SK-N-SH (cell line): ENCODE data around the gene GPC5. TPM values are rescaled to one million over a fixed set of nuclear protein-coding genes. Genes with fewer than 3 reads are reported as not detected.

Experiments used
- CTCF ChIA-PET: fragments of 300-600, 350-600 bp; formaldehyde crosslinking; extraction: SDS; loops from one replicate; lab custom pipeline; 2021; lab: Yijun Ruan, JAX
- POLR2A ChIA-PET: fragments of 350-600 bp; sonication (Branson Sonifier 250); formaldehyde crosslinking; extraction: SDS; loops from one replicate; lab custom pipeline; 2020; ENCODE audit warnings: antibody characterized with exemption, inconsistent platforms; lab: Yijun Ruan, JAX
- DNase-seq: peaks from one replicate; pipeline ENCODE4 v3.0.0; 2012
- H2AFZ ChIP-seq: fragments of 200-600 bp; sonication (generic); 2 replicates; pipeline ENCODE4 v1.8.1; 2016; ENCODE audit warnings: antibody characterized with exemption, mild to moderate bottlenecking, low read depth
- H3F3A ChIP-seq: fragments of 200-600 bp; sonication (generic); replicated peaks from 2 replicates; pipeline ENCODE3; 2016; ENCODE audit warnings: antibody characterized with exemption, mild to moderate bottlenecking; ENCODE audit not compliant: insufficient read depth
- H3K27ac ChIP-seq, 2 experiments: fragments of 200-500 bp in 1 of 2; fragments of 200-600 bp in 1 of 2; sonication (Bioruptor generic) in 1 of 2; sonication (generic), shearing (Covaris generic) in 1 of 2; 2 replicates each; pipeline versions ENCODE4 v1.5.1 to v1.6.1; 2014 to 2016; ENCODE audit warnings: low read depth in 2 of 2, inconsistent platforms in 1 of 2, low read length in 1 of 2, mild to moderate bottlenecking in 1 of 2, mixed read lengths in 1 of 2
- H3K27me3 ChIP-seq: fragments of 200-600 bp; sonication (generic), shearing (Covaris generic); 2 replicates; pipeline ENCODE4 v1.6.1; 2016; ENCODE audit warnings: mixed run types; ENCODE audit not compliant: insufficient read depth
- H3K36me3 ChIP-seq, 2 experiments: fragments of 200-500 bp in 1 of 2; fragments of 200-600 bp in 1 of 2; sonication (Bioruptor generic) in 1 of 2; sonication (generic) in 1 of 2; replicated peaks in 1 of 2; 2 replicates each; pipeline versions ENCODE3 to v1.5.1; 2014 to 2016; ENCODE audit warnings: low read length in 1 of 2, mild to moderate bottlenecking in 1 of 2; ENCODE audit not compliant: insufficient read depth in 2 of 2, control insufficient read depth in 1 of 2
- H3K4me1 ChIP-seq, 2 experiments: fragments of 200-500 bp in 1 of 2; fragments of 200-600 bp in 1 of 2; sonication (Bioruptor generic) in 1 of 2; sonication (generic), shearing (Covaris generic) in 1 of 2; 2 replicates each; pipeline versions ENCODE4 v1.5.1 to v1.6.1; 2014 to 2016; ENCODE audit warnings: low read depth in 1 of 2, low read length in 1 of 2, mixed run types in 1 of 2; ENCODE audit not compliant: insufficient read depth in 2 of 2, control insufficient read depth in 1 of 2
- H3K4me2 ChIP-seq: fragments of 200-600 bp; sonication (generic), shearing (Covaris generic); 2 replicates; pipeline ENCODE4 v1.6.1; 2017; ENCODE audit warnings: mixed run types
- H3K4me3 ChIP-seq, 2 experiments: fragments of 200-500 bp in 1 of 2; fragments of 200-600 bp in 1 of 2; sonication (Bioruptor generic) in 1 of 2; sonication (generic), shearing (Covaris generic) in 1 of 2; 2 replicates each; pipeline versions ENCODE4 v1.5.1 to v1.8.1; 2014 to 2016; ENCODE audit warnings: low read depth in 2 of 2, inconsistent platforms in 1 of 2, low read length in 1 of 2, mild to moderate bottlenecking in 1 of 2, mixed read lengths in 1 of 2, moderate library complexity in 1 of 2
- H3K79me2 ChIP-seq: fragments of 200-600 bp; sonication (generic); 2 replicates; pipeline ENCODE4 v1.8.1; 2017; ENCODE audit warnings: mild to moderate bottlenecking; ENCODE audit not compliant: insufficient read depth
- H3K9ac ChIP-seq: fragments of 200-600 bp; sonication (generic); 2 replicates; pipeline ENCODE4 v1.6.1; 2017; ENCODE audit warnings: mixed run types
- H3K9me2 ChIP-seq: fragments of 200-600 bp; sonication (generic); 2 replicates; pipeline ENCODE4 v1.6.1; 2017; ENCODE audit warnings: mixed run types
- H3K9me3 ChIP-seq: fragments of 200-600 bp; sonication (generic); 2 replicates; pipeline ENCODE4 v1.6.1; 2017; ENCODE audit warnings: mixed run types, mild to moderate bottlenecking, moderate library complexity
- H4K20me1 ChIP-seq: fragments of 200-600 bp; sonication (generic); 2 replicates; pipeline ENCODE4 v1.6.1; 2017; ENCODE audit warnings: mild to moderate bottlenecking, mixed run types; ENCODE audit not compliant: insufficient read depth
- CHD2 ChIP-seq: fragments of 150-350 bp; IDR thresholded peaks from 2 replicates; pipeline ENCODE4 v1.6.1; 2018; ENCODE audit warnings: low read length; ENCODE audit not compliant: partially characterized antibody
- ELF1 ChIP-seq: IDR thresholded peaks from 2 replicates; pipeline ENCODE4 v1.4.0; 2012
- FOXM1 ChIP-seq: IDR thresholded peaks from 2 replicates; pipeline ENCODE4 v1.4.0; 2012; ENCODE audit warnings: low read depth, mild to moderate bottlenecking
- JUND ChIP-seq: IDR thresholded peaks from 2 replicates; pipeline ENCODE4 v1.4.0; 2012
- MXI1 ChIP-seq: IDR thresholded peaks from 2 replicates; pipeline ENCODE4 v1.6.1; 2012; ENCODE audit warnings: mild to moderate bottlenecking, low read depth, low read length, improper control_type of control experiment
- NFIC ChIP-seq: IDR thresholded peaks from 2 replicates; pipeline ENCODE4 v1.4.0; 2012; ENCODE audit warnings: borderline replicate concordance
- NRF1 ChIP-seq: IDR thresholded peaks from 2 replicates; pipeline ENCODE4 v1.6.1; 2012; ENCODE audit warnings: low read depth, mild to moderate bottlenecking, low read length
- POLR2AphosphoS5 ChIP-seq: IDR thresholded peaks from 2 replicates; pipeline ENCODE4 v1.6.1; 2012; ENCODE audit warnings: low read depth, low read length
- RCOR1 ChIP-seq: fragments of 150-350 bp; IDR thresholded peaks from 2 replicates; pipeline ENCODE4 v1.6.1; 2017; ENCODE audit warnings: antibody characterized with exemption, low read length
- RFX5 ChIP-seq: IDR thresholded peaks from 2 replicates; pipeline ENCODE4 v1.6.1; 2012; ENCODE audit warnings: mild to moderate bottlenecking, improper control_type of control experiment, low read length
- SMC3 ChIP-seq: IDR thresholded peaks from 2 replicates; pipeline ENCODE4 v1.6.1; 2012; ENCODE audit warnings: low read depth, low read length, improper control_type of control experiment
- TAF1 ChIP-seq: IDR thresholded peaks from 2 replicates; pipeline ENCODE4 v1.6.1; 2012; ENCODE audit warnings: low read depth, mild to moderate bottlenecking, low read length, moderate library complexity, borderline replicate concordance
- TCF12 ChIP-seq: IDR thresholded peaks from 2 replicates; pipeline ENCODE4 v1.4.0; 2012
- YY1 ChIP-seq: IDR thresholded peaks from 2 replicates; pipeline ENCODE4 v1.4.0; 2012; ENCODE audit warnings: low read depth, mild to moderate bottlenecking
- WGBS: methylation state at CpG from one replicate; pipeline ENCODE4 v1.1.6; 2017; ENCODE audit warnings: low lambda C conversion rate; 5-methylcytosine and 5-hydroxymethylcytosine counted together
- polyA plus RNA-seq, 3 experiments: library from polyadenylated mRNA; depleted of rRNA; stranded (reverse); fragments of >200 nt; gene quantifications; 2 replicates each; pipeline ENCODE4 v1.2.3, GENCODE V29; 2012
- TF ChIP-seq, protein P1 (sequence below): fragments of 200-600 bp; sonication (generic); IDR thresholded peaks from 2 replicates; pipeline ENCODE4 v1.6.1; 2017; ENCODE audit warnings: antibody characterized with exemption, mild to moderate bottlenecking, moderate library complexity
- TF ChIP-seq, protein P2 (sequence below): IDR thresholded peaks from 2 replicates; pipeline ENCODE4; 2012
- TF ChIP-seq, protein P3 (sequence below): IDR thresholded peaks from 2 replicates; pipeline ENCODE4 v1.4.0; 2012; ENCODE audit warnings: low read depth, borderline replicate concordance
- TF ChIP-seq, protein P4 (sequence below): fragments of 150-350 bp; IDR thresholded peaks from 2 replicates; pipeline ENCODE4 v1.6.1; 2017; ENCODE audit warnings: antibody characterized with exemption, low read length, low read depth, borderline replicate concordance
- TF ChIP-seq, protein P5 (sequence below): IDR thresholded peaks from 2 replicates; pipeline ENCODE4 v1.6.1; 2012; ENCODE audit warnings: mild to moderate bottlenecking, low read depth, low read length, moderate library complexity
- TF ChIP-seq, protein P6 (sequence below): IDR thresholded peaks from 2 replicates; pipeline ENCODE4 v1.4.0; 2012; ENCODE audit warnings: low read depth

Gene GPC5
- polyA plus RNA-seq, 1 of the 3 experiments (the other 2 are of a cell fraction): 0.03 TPM

DNA sequence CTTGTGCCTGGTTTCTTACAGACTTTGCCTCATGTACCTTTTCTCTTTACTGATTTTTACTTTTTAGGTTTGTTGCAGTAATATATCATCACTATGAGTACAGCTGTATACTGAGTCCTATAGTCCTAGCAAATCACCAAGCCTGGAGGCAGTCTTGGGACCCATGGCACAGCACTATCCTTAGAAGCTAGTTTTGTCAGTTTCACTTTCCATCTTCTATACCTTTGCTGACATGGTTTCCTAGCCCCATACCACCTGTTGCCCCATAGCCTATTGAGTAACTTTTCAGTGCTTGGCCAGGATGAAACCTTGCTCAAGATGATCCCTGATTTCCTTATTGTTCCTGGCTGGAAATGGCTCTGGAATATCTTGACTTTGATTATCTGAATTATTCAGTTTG lies 826.4 kb downstream of the GPC5 start (continued):
- TF ChIP-seq RCOR1 (no peak), JUND (no peak), CHD2 (no peak)
- TF ChIP-seq, protein P1, sequence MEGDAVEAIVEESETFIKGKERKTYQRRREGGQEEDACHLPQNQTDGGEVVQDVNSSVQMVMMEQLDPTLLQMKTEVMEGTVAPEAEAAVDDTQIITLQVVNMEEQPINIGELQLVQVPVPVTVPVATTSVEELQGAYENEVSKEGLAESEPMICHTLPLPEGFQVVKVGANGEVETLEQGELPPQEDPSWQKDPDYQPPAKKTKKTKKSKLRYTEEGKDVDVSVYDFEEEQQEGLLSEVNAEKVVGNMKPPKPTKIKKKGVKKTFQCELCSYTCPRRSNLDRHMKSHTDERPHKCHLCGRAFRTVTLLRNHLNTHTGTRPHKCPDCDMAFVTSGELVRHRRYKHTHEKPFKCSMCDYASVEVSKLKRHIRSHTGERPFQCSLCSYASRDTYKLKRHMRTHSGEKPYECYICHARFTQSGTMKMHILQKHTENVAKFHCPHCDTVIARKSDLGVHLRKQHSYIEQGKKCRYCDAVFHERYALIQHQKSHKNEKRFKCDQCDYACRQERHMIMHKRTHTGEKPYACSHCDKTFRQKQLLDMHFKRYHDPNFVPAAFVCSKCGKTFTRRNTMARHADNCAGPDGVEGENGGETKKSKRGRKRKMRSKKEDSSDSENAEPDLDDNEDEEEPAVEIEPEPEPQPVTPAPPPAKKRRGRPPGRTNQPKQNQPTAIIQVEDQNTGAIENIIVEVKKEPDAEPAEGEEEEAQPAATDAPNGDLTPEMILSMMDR: no peak
- TF ChIP-seq, all 33 proteins: peak for 0

DNA sequence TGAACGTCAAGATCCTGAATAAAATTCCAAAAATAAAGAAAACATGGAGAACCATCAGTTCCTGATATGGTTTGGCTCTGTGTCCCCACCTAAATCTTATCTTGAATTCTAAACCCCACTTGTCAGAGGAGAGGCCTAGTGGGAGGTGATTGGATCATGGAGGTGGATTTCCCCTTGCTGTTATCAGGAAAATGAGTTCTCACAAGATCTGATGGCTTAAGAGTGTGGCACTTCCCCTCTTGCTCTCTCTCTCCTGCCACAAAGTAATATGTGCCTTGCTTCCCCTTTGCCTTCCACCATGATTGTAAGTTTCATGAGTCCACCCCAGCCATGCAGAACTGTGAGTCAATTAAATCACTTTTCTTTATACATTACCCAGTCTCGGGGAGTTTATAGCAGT lies 827.4 kb downstream of the GPC5 start:
- no peak for DNase-seq

More for the DNA sequence above, 827.4 kb downstream of the GPC5 start:
- H3K27ac ChIP-seq: no peak overlapping the region
- no peaks in the 10 kb centered on the region for H3K9me2 ChIP-seq
- no peak overlapping the region for H3K4me2 ChIP-seq
- H3K9ac ChIP-seq: no peak overlapping the region
- no peaks in the 10 kb centered on the region for H3F3A ChIP-seq
- H4K20me1 ChIP-seq: no peaks in the 10 kb centered on the region
- H3K79me2 ChIP-seq: no peaks in the 10 kb centered on the region
- ChIA-PET CTCF (no interaction called here), POLR2A (no interaction called here)
- no peaks in the 10 kb centered on the region for H3K9me3 ChIP-seq
- no peaks in the 10 kb centered on the region for H3K27me3 ChIP-seq
- H3K4me1 ChIP-seq: no peaks in the 10 kb centered on the region
- 63% methylated on average over 2 of the region's 2 CpGs for WGBS
- TF ChIP-seq TCF12 (no peak), POLR2AphosphoS5 (no peak), FOXM1 (no peak), MXI1 (no peak), JUND (no peak), NFIC (no peak), YY1 (no peak), CHD2 (no peak), NRF1 (no peak), ELF1 (no peak), TAF1 (no peak), SMC3 (no peak), RFX5 (no peak)
- TF ChIP-seq, protein P2, sequence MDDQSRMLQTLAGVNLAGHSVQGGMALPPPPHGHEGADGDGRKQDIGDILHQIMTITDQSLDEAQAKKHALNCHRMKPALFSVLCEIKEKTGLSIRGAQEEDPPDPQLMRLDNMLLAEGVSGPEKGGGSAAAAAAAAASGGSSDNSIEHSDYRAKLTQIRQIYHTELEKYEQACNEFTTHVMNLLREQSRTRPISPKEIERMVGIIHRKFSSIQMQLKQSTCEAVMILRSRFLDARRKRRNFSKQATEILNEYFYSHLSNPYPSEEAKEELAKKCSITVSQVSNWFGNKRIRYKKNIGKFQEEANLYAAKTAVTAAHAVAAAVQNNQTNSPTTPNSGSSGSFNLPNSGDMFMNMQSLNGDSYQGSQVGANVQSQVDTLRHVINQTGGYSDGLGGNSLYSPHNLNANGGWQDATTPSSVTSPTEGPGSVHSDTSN: no peak
- TF ChIP-seq, protein P3, sequence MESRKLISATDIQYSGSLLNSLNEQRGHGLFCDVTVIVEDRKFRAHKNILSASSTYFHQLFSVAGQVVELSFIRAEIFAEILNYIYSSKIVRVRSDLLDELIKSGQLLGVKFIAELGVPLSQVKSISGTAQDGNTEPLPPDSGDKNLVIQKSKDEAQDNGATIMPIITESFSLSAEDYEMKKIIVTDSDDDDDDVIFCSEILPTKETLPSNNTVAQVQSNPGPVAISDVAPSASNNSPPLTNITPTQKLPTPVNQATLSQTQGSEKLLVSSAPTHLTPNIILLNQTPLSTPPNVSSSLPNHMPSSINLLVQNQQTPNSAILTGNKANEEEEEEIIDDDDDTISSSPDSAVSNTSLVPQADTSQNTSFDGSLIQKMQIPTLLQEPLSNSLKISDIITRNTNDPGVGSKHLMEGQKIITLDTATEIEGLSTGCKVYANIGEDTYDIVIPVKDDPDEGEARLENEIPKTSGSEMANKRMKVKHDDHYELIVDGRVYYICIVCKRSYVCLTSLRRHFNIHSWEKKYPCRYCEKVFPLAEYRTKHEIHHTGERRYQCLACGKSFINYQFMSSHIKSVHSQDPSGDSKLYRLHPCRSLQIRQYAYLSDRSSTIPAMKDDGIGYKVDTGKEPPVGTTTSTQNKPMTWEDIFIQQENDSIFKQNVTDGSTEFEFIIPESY: no peak
- TF ChIP-seq, protein P1: no peak
- TF ChIP-seq, protein P4, sequence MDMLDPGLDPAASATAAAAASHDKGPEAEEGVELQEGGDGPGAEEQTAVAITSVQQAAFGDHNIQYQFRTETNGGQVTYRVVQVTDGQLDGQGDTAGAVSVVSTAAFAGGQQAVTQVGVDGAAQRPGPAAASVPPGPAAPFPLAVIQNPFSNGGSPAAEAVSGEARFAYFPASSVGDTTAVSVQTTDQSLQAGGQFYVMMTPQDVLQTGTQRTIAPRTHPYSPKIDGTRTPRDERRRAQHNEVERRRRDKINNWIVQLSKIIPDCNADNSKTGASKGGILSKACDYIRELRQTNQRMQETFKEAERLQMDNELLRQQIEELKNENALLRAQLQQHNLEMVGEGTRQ: no peak
- TF ChIP-seq, protein P5, sequence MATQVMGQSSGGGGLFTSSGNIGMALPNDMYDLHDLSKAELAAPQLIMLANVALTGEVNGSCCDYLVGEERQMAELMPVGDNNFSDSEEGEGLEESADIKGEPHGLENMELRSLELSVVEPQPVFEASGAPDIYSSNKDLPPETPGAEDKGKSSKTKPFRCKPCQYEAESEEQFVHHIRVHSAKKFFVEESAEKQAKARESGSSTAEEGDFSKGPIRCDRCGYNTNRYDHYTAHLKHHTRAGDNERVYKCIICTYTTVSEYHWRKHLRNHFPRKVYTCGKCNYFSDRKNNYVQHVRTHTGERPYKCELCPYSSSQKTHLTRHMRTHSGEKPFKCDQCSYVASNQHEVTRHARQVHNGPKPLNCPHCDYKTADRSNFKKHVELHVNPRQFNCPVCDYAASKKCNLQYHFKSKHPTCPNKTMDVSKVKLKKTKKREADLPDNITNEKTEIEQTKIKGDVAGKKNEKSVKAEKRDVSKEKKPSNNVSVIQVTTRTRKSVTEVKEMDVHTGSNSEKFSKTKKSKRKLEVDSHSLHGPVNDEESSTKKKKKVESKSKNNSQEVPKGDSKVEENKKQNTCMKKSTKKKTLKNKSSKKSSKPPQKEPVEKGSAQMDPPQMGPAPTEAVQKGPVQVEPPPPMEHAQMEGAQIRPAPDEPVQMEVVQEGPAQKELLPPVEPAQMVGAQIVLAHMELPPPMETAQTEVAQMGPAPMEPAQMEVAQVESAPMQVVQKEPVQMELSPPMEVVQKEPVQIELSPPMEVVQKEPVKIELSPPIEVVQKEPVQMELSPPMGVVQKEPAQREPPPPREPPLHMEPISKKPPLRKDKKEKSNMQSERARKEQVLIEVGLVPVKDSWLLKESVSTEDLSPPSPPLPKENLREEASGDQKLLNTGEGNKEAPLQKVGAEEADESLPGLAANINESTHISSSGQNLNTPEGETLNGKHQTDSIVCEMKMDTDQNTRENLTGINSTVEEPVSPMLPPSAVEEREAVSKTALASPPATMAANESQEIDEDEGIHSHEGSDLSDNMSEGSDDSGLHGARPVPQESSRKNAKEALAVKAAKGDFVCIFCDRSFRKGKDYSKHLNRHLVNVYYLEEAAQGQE: no peak
- TF ChIP-seq, protein P6, sequence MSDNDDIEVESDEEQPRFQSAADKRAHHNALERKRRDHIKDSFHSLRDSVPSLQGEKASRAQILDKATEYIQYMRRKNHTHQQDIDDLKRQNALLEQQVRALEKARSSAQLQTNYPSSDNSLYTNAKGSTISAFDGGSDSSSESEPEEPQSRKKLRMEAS: no peak
- no peak overlapping the region for H3K4me3 ChIP-seq
- H3K36me3 ChIP-seq: no peaks in the 10 kb centered on the region
- no peak overlapping the region for H2AFZ ChIP-seq
